Dermis blood vessel endothelial cell (primary cell): ENCODE results near the gene IMP3. TPM values are rescaled to one million over a fixed set of nuclear protein-coding genes. Genes with fewer than 3 reads are reported as not detected.

ENCODE experiments used
- DNase-seq: peaks from one replicate; pipeline ENCODE4 v3.0.0; 2010
- total RNA-seq: library from RNA; depleted of rRNA; stranded (reverse); fragments of >200 nt; gene quantifications from 2 replicates; pipeline ENCODE4 v1.2.3, GENCODE V29; 2014

The IMP3 gene
- total RNA-seq, 1 donor from 2014 or later, result 138 TPM

DNA sequence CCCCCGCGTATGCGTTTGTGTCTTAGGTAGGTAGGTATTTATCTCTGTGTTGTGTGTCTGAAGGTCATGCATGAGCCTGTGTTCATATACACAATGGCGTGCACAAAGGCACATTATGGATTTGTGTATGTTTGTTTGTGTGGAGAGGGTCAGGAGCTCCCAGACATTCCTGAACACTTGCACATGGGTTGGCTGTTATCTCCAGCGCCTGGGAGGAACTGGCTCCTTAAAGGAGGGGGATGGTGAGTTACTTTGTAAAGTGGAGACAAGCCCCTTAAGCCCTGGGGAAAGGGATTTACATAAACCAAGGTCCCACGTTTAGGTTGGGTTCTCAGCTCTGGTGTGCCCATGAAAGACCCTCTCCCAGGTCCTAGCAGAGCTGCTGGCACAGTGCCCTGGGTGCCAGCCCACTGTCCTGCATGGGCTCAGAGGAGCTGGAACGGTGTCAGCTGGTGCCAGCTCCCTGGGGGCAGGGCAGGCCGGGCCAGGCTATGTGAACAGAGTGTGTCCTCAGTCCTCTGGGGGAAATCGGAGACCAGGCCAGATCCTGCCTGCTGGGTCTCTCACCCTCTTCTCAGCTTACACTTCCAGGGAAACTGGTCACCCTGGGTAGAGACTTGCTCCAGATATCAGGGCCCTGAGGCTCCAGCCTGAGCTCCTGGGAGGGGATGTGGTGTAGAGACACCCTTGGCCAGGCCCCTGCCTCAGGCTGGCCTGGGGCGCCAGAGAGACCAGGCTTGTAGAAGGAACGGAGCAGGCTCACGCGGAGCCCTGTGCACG is 32.8 kb upstream of the IMP3 start:
- DNase-seq, result no peak

DNA sequence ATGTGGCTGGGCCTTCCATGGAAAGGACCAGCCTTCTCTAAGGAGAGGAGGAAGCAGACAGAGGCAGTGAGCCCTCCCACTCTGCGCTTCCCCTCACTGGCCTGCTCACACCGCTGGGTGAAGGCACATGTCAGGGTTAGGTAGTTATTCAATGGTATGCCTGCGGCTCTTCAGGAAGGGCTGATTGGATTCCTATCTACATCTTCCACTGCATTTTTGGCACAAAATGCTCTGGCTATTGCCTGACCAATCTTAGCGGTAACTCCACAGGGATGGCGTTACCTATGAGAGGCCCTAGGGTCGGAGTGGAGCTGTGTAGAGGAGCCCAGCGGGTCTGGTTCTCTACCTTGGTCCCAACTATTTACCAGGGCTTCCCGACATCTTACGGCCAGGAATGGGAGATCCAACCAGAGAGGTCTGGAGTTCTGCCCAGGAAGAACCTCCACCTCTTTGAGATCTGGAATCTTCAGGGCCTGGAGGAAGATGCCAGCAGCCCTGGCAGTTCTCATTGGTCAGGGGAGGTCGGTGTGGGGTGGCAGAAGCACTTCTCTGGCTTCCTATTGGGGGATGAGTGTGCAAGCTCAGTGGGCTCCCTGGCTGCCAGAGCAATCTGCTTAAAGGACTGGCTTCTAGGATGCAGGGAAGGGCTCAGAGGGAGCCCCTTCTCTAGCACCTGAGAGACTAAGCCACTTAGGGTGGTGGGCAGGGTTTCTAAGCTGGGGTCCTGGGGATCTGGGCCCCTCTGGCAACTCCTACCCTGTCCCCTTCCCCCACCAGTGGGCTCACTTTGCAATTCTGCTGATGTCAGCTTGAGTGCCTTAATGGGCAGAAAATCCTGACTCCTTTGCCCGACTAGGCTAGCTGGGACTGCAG is 31.9 kb upstream of the IMP3 start:
- no peak for DNase-seq

DNA sequence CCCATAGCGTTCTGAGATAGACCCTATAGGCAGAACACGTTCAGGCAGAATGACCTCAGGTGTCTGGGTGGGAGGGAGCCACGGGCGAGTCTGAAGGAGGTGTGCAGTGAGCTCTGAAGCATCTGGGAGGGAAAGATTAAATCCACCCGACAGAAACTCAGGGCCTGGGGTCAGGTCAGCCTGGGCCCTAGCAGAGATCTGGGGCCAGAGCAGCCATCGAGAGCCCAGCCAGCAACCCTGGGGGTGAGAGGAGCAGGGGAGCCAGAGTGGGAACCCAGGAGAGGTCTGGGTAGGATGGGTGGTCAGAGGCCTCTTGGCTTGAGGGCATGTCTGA is 29.8 kb upstream of the IMP3 start:
- DNase-seq, result no peak

DNA sequence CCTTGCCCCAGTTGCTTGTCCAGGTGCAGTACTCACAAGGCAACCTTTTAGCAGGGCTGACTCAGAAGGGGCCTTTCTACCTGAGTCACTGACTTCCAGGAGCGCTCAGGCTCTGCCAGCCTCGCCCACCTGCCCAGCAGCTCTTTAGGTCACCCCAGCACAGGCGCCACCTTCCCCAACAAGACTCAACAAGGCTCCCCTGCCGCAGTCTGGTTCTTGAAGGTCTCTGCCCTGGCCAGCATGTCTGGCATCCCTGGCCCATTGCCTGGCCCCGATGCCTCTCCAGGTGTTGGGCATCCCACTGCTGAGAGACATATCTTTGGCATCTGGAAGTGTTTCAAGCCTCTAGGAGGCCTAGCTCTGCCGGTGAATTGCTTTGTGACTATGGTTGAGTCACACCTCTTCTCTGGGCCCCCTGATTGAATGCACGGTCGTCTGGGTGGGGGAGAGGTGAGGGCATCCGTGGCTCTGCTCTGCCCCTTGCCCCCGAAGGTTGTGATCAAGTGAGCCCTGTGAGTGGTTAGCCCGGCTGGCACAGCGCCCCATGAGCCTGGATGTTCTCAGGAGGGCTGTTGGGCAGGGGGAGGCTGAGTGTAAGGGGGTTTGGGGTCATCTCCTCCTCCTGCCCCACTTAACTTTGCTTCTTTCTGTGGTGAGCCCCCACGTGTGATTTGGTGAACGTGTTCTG is 29.3 kb upstream of the IMP3 start:
- no peak for DNase-seq

DNA sequence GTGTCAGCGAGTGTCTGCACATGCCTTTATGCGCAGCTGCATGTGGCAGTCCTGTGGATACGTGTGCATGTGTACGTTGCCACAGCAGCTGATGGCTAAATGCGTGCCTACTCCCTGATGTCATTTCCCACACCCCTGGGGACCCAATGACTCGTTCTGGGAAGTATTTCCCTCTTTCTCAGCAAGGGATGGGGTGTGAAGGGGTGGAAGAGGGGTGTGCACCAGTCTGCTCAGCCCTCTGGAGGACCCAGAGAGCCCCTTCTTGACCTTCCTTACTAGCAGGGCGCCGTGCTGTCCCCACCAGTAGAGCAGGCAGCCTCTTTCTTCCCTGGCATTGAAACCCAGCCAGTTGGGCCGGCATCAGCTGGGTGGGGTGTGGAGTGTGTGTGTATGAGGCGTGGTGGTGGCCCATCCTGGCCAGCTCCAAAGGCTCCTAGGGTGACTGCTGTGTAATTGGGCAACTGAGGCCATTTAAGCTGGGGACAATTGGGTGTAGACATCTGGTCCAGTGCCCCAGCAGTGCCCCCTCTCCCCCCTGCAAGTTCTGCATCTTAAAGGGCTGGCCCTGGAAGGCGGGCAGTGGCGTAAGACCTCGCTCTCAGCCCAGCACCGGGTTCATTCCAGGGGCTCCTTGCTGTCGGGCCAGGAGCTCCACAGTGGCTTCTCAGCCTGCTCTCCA is 26.9 kb upstream of the IMP3 start:
- DNase-seq, result peak; percentile 98

DNA sequence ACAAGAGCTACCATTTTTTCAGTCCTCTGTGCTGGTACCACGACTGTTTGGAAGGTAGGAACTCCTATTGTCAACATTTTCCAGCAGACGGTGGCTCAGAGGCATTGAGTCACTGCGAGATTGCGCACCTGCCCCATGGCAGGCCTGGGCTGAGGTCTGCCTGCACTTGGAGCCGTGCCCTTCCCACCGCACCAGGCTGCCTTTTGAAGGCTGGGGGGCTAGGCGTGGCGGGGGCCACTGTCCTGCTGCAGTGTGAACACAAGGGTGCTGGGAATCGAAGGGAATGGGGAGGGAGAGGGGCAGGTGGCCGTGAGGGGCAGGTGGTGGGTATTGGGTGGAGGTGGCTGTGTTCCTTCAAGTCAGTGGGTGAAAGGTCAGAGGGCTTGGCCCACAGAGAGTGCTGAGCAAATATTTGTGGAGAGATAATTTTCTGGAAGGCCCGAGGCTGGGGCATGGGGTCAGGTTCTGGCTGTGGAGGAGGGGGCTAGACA is 24.0 kb upstream of the IMP3 start:
- DNase-seq, result no peak

DNA sequence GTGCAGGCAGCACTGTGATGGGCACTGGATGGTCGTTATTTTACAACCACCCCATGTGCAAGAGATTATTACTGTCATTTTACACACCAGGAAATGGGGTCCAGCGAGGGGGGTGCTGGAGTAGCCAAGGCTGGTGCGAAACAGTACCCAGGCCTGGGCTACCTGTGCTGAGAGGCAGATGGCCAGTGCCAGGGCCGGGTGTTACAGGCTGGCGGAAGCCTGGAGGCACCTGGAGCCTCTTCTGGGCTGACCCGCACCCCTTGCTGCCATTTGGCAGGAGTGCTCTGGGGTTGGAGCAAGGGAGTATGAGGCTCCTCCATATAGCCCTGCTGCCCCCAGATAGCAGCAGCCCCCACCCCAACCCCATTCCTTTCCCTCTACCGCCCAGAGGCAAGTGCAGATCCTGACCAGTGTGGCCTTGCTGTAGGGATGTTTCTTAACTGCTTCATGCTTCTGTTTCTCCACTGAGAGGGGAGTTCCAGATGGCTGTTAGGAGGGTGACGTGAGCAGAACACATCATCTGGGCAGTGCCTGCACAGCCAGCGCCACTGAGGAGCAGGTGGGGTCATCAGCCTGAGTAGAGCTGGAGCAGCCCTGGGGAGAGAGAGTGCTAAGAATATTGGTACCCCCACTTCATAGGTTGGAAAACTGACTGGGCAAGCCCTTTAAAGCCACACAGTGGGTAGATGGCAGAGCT is 22.9 kb upstream of the IMP3 start:
- no peak for DNase-seq

DNA sequence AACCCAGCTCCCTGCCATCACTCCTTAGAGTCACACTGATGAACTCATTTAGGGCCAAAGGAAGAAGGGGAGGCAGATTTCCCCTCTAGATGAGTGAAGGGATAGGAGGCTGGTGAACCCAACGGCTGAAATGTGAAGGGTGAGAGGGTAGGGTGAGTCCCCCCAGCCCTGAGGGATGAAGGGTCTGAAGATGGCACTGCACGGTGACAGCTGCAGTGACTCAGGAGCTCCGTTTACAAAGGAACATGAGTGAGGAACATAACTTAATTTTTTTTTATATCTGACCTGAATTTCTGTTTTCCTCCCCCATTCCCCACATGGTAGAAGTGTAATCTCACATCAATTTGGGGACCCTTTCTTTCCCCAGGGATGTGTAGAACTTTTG is 21.7 kb upstream of the IMP3 start:
- no peak for DNase-seq

DNA sequence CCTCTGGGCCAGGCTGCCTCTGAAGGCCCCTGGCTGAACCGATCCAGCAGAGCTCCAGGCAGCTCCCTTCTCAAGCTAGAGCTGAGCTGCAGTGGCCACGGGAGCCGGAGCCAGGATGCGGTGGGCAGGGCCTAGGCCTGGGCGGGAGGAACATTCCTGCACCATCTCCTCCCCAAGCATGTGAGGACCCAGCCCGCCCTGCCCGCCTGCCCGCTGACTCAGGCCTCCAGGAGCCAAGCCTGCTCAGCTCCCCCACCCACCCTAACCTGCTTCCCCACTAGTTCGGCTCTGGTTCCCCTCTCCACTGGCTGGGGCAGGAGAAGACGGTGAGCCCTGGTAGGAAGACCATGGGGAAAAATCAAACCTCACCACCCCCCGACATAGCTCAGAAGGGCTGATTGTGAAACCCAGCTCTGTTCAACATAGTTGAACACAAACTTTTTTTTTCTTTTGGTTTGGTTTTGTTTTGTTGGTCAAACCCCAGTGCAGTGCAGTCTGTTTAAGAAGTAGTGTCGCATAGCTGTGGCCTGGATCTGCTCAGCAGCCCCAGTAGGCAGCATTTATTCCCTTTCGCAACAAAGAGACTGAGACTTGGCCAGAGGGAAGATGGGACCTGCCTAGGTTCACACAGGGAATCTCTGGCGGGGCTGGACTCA is 21.2 kb upstream of the IMP3 start:
- peak; percentile 85 for DNase-seq

DNA sequence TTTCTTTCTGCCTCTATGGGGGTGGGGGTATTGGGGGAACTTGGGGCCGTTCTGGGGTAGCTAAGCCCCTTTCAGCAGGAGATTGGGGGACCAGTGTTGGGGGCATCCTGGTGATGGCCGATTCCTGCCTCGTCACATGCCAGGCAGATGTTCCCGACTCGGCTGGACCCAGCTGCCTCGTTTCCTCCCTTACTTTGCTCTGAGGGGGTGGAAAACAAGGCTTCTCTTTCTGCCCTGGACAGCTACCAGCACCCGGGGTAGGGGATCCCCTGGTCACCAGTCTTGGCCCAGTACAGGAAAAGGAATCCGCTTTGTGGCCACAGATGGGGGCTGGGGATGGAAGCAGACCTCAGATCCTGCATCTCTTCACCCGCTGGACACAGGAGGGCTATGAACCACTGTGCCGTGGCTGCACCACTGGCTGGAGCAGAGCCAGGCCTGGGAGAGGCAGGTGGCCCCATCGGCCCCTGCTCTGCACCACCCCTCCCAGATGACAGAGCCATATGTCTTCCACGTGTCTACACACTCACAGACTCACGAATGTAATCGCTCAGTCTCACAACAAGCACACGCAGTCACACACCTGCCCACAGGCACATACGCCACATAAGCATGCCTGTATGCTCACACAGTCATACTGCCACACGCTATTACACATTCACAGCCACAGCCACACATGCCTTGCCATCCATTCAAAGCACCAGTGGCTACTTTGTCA is 20.1 kb upstream of the IMP3 start:
- DNase-seq, result no peak

DNA sequence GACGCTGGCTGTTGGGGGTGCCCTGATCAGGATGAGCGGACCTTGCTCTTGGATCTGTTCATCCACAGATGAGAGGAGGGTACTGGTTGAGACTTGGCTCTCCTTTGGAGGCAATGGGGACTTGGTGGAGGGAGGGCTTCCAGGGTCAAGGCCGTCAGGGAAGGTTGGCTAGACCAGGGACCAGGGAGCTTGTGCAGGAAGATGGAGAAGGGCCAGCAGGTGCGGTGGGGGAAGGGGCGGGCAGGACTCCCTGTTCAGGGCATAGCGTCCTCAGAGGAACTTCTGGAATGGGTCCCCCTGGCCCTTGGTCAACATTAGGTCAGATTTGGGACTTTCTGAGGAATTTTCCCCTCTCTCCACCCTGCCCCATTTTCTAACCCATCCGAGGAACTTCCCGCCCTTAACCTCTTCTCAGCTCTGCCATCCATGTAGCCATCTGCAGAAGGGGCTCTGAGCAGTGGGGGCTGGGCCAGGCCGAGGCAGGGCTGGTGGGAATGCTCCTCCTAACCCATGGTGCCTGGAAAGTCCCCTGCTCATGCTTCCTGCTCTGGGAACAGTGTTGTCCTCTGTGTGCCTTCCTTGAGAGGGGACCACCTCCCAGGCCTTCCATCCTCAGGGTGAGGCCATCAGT is 19.2 kb upstream of the IMP3 start:
- DNase-seq, result no peak

DNA sequence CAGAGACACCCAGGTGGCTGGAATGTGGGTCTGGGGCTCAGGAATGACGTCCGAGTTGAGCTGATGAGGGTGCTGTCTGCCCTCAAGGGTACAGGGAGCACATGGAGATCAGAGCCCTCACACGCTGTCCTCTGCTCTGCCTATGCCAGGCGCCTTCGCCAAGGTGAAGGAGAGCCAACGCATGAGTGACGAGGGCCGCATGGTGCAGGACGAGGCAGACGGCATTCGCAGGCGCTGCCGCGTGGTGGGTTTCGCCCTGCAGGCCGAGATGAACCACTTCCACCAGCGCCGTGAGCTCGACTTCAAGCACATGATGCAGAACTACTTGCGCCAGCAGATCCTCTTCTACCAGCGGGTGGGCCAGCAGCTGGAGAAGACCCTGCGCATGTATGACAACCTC is 16.8 kb upstream of the IMP3 start:
- no peak for DNase-seq

DNA sequence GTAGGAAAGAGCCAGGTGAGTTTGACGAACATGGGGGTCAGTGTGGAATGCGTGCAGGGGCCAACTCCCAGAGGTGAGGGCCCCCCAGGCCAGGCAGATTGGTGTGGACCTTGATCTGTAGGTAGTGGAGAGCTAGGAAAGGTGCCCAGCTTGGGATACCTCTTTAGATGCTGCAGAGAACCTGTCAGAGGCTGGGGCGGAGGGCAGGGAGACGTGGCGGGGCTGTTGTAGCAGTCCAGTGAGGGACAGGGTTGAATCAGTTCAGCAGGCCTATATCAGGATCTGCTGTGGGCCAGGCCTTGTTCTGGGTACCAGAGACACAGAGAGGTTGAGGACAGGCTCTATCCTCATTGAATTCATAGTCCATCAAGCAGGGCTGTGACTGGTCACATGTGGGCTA is 16.3 kb upstream of the IMP3 start:
- DNase-seq, result no peak

DNA sequence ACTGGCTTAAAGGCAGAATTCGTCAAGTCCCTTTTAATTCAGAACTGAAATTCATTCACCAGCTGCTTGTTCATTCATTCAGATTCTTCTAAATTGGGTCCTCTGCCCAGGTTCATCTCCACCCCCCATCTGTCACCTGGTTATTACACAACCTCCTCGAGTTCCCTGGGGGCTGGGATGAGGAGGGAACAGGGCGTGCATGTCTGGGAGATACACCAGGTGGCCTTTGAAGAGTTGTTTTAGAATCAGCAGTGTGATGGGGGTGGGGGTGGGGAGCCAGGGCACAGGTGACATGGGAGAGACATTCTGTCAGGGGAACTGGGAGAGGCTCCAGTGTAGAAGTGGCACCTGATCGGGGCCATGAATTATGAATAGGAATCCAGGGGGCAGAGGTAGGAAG is 15.9 kb upstream of the IMP3 start:
- no peak for DNase-seq

DNA sequence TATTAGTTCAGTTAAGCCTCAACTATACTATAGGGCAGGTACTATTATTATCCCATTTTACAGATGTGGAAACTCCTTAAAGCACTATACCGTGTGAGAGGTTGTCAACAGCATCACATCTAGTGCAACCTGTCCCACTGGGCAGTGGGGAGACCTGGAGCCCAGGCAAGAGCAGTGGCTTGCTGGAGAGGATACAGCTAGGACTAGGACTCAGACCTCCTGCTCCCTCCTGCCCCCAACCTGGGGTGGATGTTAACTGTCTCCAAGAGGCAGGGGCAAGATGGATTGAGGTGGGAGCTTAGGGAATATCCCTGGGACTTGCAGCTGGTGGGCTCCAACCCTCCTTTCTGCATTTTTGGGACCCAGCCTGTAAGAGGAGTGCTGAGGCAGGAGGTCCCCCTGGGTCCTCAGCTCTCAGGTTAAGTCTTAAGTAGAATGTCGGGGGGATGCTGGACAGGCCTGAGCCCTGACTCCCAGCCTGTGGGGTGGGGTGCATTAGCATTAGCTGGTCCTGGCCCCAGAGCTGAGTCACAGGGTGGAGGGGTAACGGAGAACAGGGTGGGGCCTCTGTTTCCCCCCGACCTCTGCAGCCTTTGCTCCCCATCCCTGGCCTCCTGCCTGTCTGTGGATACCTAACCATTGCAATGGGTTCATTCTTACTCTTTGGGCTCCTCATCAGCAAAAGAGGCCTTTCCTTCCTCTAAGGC is 14.3 kb upstream of the IMP3 start:
- DNase-seq, result no peak

DNA sequence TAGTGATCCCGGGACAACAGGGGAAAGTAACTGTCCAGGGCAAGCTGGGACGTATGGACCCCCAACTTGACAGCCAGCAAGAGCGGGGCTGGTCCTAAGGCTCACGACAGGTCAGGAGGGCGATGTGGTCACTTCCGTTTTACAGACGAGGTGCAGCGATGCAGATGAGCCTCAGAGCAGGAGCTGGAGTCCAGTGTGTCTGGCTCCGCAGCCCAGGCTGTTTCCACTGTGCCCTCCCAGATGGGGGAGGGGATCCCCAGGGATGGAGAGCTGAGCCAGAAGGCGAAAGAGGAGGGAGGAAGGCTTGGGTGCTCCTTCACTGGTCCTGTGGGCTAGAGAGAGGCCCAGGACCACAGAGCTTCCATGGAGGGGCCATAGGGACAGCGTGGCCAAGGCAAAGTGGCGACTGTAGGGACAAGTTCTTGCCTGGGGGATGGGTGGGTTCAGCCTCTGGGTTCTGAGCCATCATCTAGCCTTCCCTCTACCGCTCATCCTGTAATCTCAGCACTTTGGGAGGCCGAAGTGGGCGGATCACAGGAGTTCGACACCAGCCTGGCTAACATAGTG is 13.4 kb upstream of the IMP3 start:
- DNase-seq, result no peak

DNA sequence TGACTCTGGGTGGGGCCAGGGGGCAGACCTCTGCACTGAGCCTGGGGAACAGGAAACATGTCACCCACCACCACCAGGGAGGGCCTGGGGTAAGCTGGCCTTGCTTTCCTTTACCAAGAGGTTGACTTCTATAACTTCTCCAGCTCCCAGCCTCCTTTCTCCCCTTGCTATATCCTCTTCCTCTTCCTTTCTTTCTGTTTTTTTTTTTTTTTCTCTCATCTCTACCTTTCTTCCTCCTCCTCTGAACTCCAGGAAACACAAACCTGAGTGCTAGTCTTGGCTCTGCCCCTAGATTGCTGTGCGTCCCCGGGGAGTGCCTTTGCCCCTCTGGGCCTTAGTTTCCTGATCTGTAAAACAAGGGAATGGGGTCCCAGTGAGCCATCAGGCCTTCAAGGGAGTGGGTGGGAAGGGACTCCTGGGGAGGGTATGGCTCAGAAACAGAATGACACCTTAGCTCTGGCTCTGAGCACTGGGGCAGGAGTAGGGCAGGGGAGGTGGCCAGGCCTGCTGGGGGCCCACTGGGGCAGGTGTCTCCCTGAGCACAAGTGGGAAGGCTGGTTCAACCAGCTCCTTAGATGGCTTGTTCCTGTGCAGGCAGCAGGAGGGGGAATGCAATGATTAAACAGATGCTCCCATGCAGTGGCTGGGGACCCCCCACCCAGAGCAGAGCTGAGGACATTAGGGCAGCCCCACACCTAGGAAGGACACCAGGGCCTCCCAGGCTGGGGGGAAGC is 12.0 kb upstream of the IMP3 start:
- no peak for DNase-seq

DNA sequence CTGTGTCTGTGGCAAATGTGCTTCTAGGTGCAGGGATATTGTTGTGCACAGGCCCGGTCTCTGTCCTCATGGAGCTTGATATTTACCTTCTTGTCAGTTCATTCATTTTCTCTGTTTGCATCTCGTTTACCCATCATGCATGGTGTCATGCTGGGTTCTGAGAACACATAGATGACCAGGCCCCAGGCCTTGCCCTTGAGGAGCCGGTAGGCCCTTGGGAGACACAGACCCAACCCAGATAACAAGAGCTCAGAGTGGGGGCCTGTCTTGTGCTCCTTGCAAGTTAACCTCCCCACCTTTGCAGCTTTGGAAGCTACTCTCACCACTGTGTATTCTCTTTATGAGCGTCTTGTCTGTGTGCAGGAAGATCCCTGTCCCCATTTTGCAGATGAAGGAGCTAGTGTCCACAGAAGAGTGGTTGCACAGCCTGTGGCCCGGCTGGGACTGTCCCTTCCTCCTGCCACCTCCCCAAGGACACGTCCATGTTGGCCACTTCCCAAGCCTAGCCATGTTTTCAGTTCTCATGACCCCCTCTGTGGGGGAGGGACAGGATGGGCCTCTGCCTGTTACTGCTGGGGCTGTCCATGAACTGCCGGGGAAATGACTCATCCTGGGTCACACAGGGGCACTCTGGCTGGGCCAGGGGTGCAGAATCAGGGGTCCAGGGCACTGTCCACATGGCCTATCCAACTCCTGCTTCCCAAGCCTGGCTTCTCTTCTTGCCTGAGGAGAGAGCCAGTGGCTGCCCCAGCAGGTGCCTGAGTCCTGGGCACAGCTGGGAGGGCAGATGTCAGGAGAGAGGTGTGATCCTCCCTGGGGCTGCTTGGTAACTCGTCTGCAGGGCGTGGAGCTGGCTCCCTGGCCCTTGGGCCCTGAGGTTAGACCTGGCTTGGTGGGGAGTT is 11.1 kb upstream of the IMP3 start:
- DNase-seq, result peak; percentile 67
